Muscle of back (tissue), 10 donors: ENCODE data around the gene ITPKB. TPM values are rescaled to one million over a fixed set of nuclear protein-coding genes. Genes with fewer than 3 reads are reported as not detected.

Experiments used
- polyA plus RNA-seq, 10 donors: library from polyadenylated mRNA; unstranded; fragments of 120-200 nt; gene quantifications; one replicate each; pipeline ENCODE4 v1.2.1, GENCODE V29; 2013; ENCODE audit not compliant: insufficient read length in 10 of 10

Gene ITPKB
- polyA plus RNA-seq, 10 donors: 21.1 to 30.5 (median 24.7) TPM

Other genes starting within 250 kb of the ITPKB start
- gene STUM, start 190.5 kb downstream of the ITPKB start, polyA plus RNA-seq: 10 to 100 TPM in 7 of 10 donors, 1 to 10 TPM in 3; 6.1 to 18.6 (median 13.6) TPM
- 100 to 1,000 TPM in 6 of 10 donors, 10 to 100 TPM in 4; 61.1 to 126 (median 101) TPM for gene PSEN2, start 131.3 kb upstream of the ITPKB start, polyA plus RNA-seq
- gene COQ8A, start 201.0 kb upstream of the ITPKB start, polyA plus RNA-seq: 10 to 100 TPM; 34.0 to 74.5 (median 54.9) TPM